Loucy (cell line): ENCODE measurements around the gene CBX5.
"Not testable (repeated sequence)": the region's sequence is repeated elsewhere in the genome, so short reads cannot be mapped to it uniquely, and the experiment has no call there.

Experiments used
- CTCF ChIP-seq: fragments of 200-600 bp; sonication (generic); conservative IDR thresholded peaks from 2 replicates; pipeline ENCODE4 v1.5.1; 2014; ENCODE audit warnings: mild to moderate bottlenecking, antibody characterized with exemption, low read length
- EZH2phosphoT487 ChIP-seq: fragments of 200-600 bp; IDR thresholded peaks from 2 replicates; pipeline ENCODE4 v1.6.1; 2018; ENCODE audit warnings: antibody characterized with exemption, mild to moderate bottlenecking, moderate library complexity, borderline replicate concordance

GRCh38 chr12:54281261-54281638, 1.3 kb upstream of the CBX5 start:
- TF ChIP-seq CTCF, EZH2phosphoT487: not testable (repeated sequence)
